Subcutaneous adipose tissue (tissue), 4 donors: Measurements from ENCODE around the gene STARD9. TPM values are rescaled to one million over a fixed set of nuclear protein-coding genes. Genes with fewer than 3 reads are reported as not detected.

ENCODE experiments used
- CTCF ChIP-seq: fragments of 450-650 bp; IDR thresholded peaks from one replicate; pipeline ENCODE4 v1.5.1; 2016; ENCODE audit warnings: low read depth, mild to moderate bottlenecking, control low read depth, antibody characterized with exemption, moderate library complexity
- total RNA-seq, 4 donors: library from RNA; depleted of rRNA; stranded (reverse); fragments of >200 nt; gene quantifications; one replicate each; pipeline ENCODE4 v1.1.0, GENCODE V29; 2016

Gene STARD9
- total RNA-seq, 4 donors from 2014 or later = 25.6 to 79.5 (median 39.8) TPM

- TF ChIP-seq CTCF = no peak
Measured at GRCh38 chr15:42704492-42704926, 129.1 kb downstream of the STARD9 start.

GRCh38 chr15:42705336-42705735 lies 129.9 kb downstream of the STARD9 start:
- TF ChIP-seq CTCF = no peak

- TF ChIP-seq CTCF = no peak
Measured at GRCh38 chr15:42707068-42707467, 131.7 kb downstream of the STARD9 start.

- no peak for TF ChIP-seq CTCF
Measured at GRCh38 chr15:42707873-42708544, 132.6 kb downstream of the STARD9 start.

GRCh38 chr15:42710662-42711061 lies 135.3 kb downstream of the STARD9 start:
- TF ChIP-seq CTCF = no peak

- no peak for TF ChIP-seq CTCF
Measured at GRCh38 chr15:42711746-42712145, 136.3 kb downstream of the STARD9 start.

- no peak for TF ChIP-seq CTCF
Measured at GRCh38 chr15:42712584-42712983, 137.2 kb downstream of the STARD9 start.
